Ishikawa (cell line): ENCODE results near the gene TMEM61.

Experiments used
- CEBPB ChIP-seq: IDR thresholded peaks from 2 replicates; pipeline ENCODE4 v1.6.1; 2012
- EGR1 ChIP-seq: IDR thresholded peaks from 2 replicates; pipeline ENCODE4 v1.6.1; 2012
- EP300 ChIP-seq: IDR thresholded peaks from 2 replicates; pipeline ENCODE4 v1.6.1; 2012; ENCODE audit warnings: borderline replicate concordance
- FOXM1 ChIP-seq: IDR thresholded peaks from 2 replicates; pipeline ENCODE4 v1.6.1; 2012; ENCODE audit warnings: low read depth, borderline replicate concordance
- MAX ChIP-seq: IDR thresholded peaks from 2 replicates; pipeline ENCODE4 v1.6.1; 2012
- NFIC ChIP-seq: IDR thresholded peaks from 2 replicates; pipeline ENCODE4 v1.6.1; 2012
- REST ChIP-seq: IDR thresholded peaks from 2 replicates; pipeline ENCODE4 v1.6.1; 2012; ENCODE audit warnings: low read depth, mild to moderate bottlenecking
- TAF1 ChIP-seq: IDR thresholded peaks from 2 replicates; pipeline ENCODE4 v1.6.1; 2012; ENCODE audit warnings: low read depth, mild to moderate bottlenecking
- USF1 ChIP-seq: IDR thresholded peaks from 2 replicates; pipeline ENCODE4 v1.6.1; 2012
- ZBTB7A ChIP-seq: IDR thresholded peaks from 2 replicates; pipeline ENCODE4 v1.6.1; 2012; ENCODE audit warnings: low read depth

- no peak for TF ChIP-seq TAF1
- TF ChIP-seq NFIC, result no peak
- no peak for TF ChIP-seq REST
- no peak for TF ChIP-seq ZBTB7A
- TF ChIP-seq EP300, result no peak
- TF ChIP-seq EGR1, result no peak
- no peak for TF ChIP-seq MAX
- no peak for TF ChIP-seq USF1
- no peak for TF ChIP-seq FOXM1
- TF ChIP-seq CEBPB, result no peak
Measured at GRCh38 chr1:54936791-54937190, 43.6 kb upstream of the TMEM61 start.
